K562 (cell line): ENCODE data around the gene THAP11. TPM values are rescaled to one million over a fixed set of nuclear protein-coding genes. Genes with fewer than 3 reads are reported as not detected.

Experiments
- FIP1L1 ChIP-seq: fragments of 200-400 bp; formaldehyde crosslinking; IDR thresholded peaks from 2 replicates; pipeline ENCODE4 v1.6.1; 2018; ENCODE audit warnings: mild to moderate bottlenecking, low read depth, low read length; ENCODE audit not compliant: poor library complexity, severe bottlenecking
- GTF2E2 ChIP-seq: fragments of 200-800 bp; sonication (Bioruptor generic); IDR thresholded peaks from 2 replicates; pipeline ENCODE4 v1.6.1; 2016; ENCODE audit warnings: missing genetic modification characterization, missing compliant biosample characterization
- L3MBTL2 ChIP-seq: fragments of 450-650 bp; IDR thresholded peaks from 2 replicates; pipeline ENCODE4 v1.6.1; 2016; ENCODE audit warnings: mild to moderate bottlenecking, moderate library complexity
- LCOR ChIP-seq: sonication (generic); formaldehyde crosslinking; IDR thresholded peaks from 2 replicates; pipeline ENCODE4 v1.8.0; 2022; ENCODE audit warnings: mild to moderate bottlenecking, missing genetic modification reagents
- MAZ ChIP-seq, 2 experiments: fragments of 450-650 bp in 1 of 2; sonication (generic) in 1 of 2; formaldehyde crosslinking; IDR thresholded peaks in 1 of 2; conservative IDR thresholded peaks in 1 of 2; 2 replicates each; pipeline versions ENCODE4 v1.4.0 to v1.5.0; 2020; ENCODE audit warnings: mild to moderate bottlenecking in 1 of 2, missing genetic modification reagents in 1 of 2
- NR2F6 ChIP-seq: fragments of 450-650 bp; formaldehyde crosslinking; IDR thresholded peaks from 2 replicates; pipeline ENCODE4 v1.4.0; 2020; ENCODE audit warnings: mild to moderate bottlenecking
- PHF8 ChIP-seq: fragments of 200-600 bp; sonication (generic); IDR thresholded peaks from 2 replicates; pipeline ENCODE4 v1.6.1; 2012; ENCODE audit warnings: mixed run types, mild to moderate bottlenecking, inconsistent platforms, low read length, moderate library complexity, borderline replicate concordance
- ZNF444 ChIP-seq: fragments of 250-450 bp; sonication (Bioruptor Pico); IDR thresholded peaks from 2 replicates; pipeline ENCODE4 v1.4.0; 2020; ENCODE audit warnings: mild to moderate bottlenecking, moderate library complexity
- ZNF766 ChIP-seq: fragments of 200-800 bp; sonication (Bioruptor generic); conservative IDR thresholded peaks from 2 replicates; pipeline ENCODE4 v1.6.1; 2016; ENCODE audit warnings: missing genetic modification characterization, missing compliant biosample characterization
- polyA plus RNA-seq, 8 experiments: library from polyadenylated mRNA; depleted of rRNA in 4 of 8; stranded (reverse) in 5 of 8; unstranded in 3 of 8; fragments of >200 nt; fragmentation: Nextera tagmentation in 2 of 8; fragmentation: Illumina TruSeq in 1 of 8; extraction: Ambion mirVana in 2 of 8; extraction: Trizol in 1 of 8; gene quantifications; 2 replicates each; pipeline versions ENCODE4 v1.2.1 to v1.2.3, GENCODE V29; 2011 to 2014; ENCODE audit warnings: inconsistent platforms in 1 of 8, missing spikeins in 1 of 8
- total RNA-seq, 7 experiments: library from RNA; depleted of rRNA in 6 of 7; stranded (reverse); fragments of >200 nt in 6 of 7; fragmentation: Illumina TruSeq in 2 of 7; extraction: Trizol in 2 of 7; gene quantifications; 2 replicates each; pipeline versions ENCODE4 v1.2.1 to v1.2.3, GENCODE V29; 2011 to 2021; ENCODE audit warnings: low replicate concordance in 1 of 7
- TF ChIP-seq, protein P1 (sequence below): fragments of 450-650 bp; IDR thresholded peaks from 2 replicates; pipeline ENCODE4 v1.6.1; 2018; ENCODE audit warnings: mild to moderate bottlenecking, low read depth; ENCODE audit not compliant: partially characterized antibody
- TF ChIP-seq, protein P2 (sequence below): fragments of 450-650 bp; IDR thresholded peaks from 2 replicates; pipeline ENCODE4 v1.6.1; 2016; ENCODE audit warnings: antibody characterized with exemption
- TF ChIP-seq, protein P3 (sequence below): IDR thresholded peaks from 2 replicates; pipeline ENCODE4 v1.6.1; 2011; ENCODE audit warnings: borderline replicate concordance, low read depth, mild to moderate bottlenecking, moderate library complexity, low read length; ENCODE audit not compliant: insufficient read depth, poor library complexity, severe bottlenecking

The THAP11 gene
- total and polyA plus RNA-seq, 9 of the 15 experiments (the other 6 are each of a cell fraction or from before 2014, with no cell fraction given): 2.4 to 31.6 (median 21.4) TPM

DNA sequence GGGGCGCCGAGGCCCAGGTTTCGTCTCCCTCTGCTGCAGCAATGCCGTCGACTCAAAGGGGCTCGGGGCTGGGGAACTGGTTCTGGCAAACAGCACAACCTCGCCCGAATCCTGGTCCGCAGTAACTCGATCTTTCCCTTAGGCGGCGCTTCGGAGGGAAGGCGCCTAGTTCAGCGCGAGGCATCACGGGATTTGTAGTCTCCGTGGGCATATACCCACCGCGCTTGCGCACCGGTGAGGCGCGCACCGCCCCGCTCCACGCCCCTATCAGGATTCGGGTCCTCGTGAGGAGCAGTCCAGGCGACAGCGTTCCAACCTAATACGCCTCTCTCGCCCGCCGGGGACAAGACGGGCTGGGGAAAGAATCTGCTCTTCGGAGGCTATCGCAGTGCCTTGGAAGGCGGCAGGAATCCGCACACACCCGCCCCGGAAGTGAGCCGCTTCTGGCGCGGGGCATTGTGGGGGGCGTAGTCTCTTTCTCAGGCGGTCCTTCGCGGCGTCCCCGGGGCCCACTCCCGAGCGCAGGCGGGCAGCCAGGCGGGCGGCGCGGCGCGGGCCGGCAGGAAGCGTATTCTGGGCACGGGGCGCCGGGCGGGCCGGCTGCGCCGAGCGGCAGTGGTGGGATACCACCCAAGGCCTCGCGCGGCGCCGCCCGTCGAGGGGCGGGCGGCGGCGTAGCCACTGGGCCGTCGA lies at the start of gene THAP11 (continued):
- TF ChIP-seq MAZ (CRISPR knock-in tag; conservative IDR thresholded peaks at IDR 0.05 in 1 of 2, IDR thresholded peaks at IDR 0.05 in 1 of 2) (peak; percentile 67 to 72), NR2F6 (CRISPR knock-in tag) (no peak), L3MBTL2 (peak; percentile 87), FIP1L1 (peak; percentile 83), PHF8 (peak; percentile 65; the same call in 1 of the 2 replicates), ZNF766 (CRISPR knock-in tag) (0 out of 2 replicates have a peak, but pooled peaks have one; percentile 43), LCOR (CRISPR knock-in tag) (peak; percentile 39; the same call in 1 of the 2 replicates), ZNF444 (CRISPR knock-in tag) (no peak), GTF2E2 (tag) (peak; percentile 57; the same call in 1 of the 2 replicates)
- TF ChIP-seq, protein P1, sequence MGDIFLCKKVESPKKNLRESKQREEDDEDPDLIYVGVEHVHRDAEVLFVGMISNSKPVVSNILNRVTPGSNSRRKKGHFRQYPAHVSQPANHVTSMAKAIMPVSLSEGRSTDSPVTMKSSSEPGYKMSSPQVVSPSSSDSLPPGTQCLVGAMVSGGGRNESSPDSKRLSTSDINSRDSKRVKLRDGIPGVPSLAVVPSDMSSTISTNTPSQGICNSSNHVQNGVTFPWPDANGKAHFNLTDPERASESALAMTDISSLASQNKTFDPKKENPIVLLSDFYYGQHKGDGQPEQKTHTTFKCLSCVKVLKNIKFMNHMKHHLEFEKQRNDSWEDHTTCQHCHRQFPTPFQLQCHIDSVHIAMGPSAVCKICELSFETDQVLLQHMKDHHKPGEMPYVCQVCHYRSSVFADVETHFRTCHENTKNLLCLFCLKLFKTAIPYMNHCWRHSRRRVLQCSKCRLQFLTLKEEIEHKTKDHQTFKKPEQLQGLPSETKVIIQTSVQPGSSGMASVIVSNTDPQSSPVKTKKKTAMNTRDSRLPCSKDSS: no peak
- TF ChIP-seq, protein P2, sequence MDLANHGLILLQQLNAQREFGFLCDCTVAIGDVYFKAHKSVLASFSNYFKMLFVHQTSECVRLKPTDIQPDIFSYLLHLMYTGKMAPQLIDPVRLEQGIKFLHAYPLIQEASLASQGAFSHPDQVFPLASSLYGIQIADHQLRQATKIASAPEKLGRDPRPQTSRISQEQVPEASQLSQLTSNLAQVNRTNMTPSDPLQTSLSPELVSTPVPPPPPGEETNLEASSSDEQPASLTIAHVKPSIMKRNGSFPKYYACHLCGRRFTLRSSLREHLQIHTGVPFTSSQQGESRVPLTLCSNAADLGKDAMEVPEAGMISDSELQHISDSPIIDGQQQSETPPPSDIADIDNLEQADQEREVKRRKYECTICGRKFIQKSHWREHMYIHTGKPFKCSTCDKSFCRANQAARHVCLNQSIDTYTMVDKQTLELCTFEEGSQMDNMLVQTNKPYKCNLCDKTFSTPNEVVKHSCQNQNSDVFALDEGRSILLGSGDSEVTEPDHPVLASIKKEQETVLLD: peak; percentile 95
- TF ChIP-seq, protein P3, sequence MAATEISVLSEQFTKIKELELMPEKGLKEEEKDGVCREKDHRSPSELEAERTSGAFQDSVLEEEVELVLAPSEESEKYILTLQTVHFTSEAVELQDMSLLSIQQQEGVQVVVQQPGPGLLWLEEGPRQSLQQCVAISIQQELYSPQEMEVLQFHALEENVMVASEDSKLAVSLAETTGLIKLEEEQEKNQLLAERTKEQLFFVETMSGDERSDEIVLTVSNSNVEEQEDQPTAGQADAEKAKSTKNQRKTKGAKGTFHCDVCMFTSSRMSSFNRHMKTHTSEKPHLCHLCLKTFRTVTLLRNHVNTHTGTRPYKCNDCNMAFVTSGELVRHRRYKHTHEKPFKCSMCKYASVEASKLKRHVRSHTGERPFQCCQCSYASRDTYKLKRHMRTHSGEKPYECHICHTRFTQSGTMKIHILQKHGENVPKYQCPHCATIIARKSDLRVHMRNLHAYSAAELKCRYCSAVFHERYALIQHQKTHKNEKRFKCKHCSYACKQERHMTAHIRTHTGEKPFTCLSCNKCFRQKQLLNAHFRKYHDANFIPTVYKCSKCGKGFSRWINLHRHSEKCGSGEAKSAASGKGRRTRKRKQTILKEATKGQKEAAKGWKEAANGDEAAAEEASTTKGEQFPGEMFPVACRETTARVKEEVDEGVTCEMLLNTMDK: peak; percentile 72
